Astrocyte (in vitro differentiated cells and primary cell): ENCODE measurements around the gene SLC12A4.

Source experiments
- EZH2 ChIP-seq: IDR thresholded peaks from 2 replicates; pipeline ENCODE4 v1.6.1; 2012; ENCODE audit warnings: mild to moderate bottlenecking, low read length, inconsistent platforms; ENCODE audit not compliant: insufficient read depth
- TF ChIP-seq, protein P1 (sequence below): IDR thresholded peaks from 2 replicates; pipeline ENCODE4 v1.5.1; 2011; ENCODE audit warnings: low read depth, mild to moderate bottlenecking, inconsistent platforms, low read length, moderate library complexity; ENCODE audit not compliant: insufficient read depth

DNA sequence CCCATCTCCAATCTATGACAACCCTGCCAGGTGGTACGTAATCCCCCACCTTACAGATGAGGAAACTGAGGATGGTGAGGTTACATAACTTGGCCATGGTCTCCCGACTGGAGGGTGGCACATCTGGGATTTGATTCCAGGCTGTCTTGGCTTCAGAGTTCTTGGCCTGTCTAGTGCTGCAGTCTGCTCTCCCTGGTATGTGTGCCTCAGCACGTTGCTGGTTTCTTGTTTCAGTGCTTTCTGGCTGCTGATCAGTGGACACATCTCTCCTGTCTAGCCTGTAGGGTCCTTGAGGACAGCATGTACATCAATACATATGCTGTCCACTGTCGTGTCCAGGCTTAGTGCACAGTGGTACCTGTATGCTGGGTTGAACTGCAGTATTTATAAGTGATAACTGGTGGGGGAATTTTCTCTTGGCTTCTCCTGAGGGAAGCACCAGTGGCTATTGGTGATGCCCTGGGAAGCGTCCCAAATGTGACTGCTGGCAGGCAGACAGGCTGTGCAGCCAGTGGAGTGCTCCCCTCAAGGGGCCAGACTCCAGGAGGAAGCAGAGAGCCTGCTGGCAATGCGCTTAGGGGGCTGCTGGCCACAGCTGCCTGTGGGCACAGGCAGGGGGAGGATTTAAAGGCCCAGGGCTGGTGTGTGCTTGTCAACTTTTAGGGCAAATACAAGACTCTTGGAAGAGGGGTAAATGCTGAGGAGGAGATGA is 51.1 kb downstream of the SLC12A4 start:
- TF ChIP-seq, protein P1, sequence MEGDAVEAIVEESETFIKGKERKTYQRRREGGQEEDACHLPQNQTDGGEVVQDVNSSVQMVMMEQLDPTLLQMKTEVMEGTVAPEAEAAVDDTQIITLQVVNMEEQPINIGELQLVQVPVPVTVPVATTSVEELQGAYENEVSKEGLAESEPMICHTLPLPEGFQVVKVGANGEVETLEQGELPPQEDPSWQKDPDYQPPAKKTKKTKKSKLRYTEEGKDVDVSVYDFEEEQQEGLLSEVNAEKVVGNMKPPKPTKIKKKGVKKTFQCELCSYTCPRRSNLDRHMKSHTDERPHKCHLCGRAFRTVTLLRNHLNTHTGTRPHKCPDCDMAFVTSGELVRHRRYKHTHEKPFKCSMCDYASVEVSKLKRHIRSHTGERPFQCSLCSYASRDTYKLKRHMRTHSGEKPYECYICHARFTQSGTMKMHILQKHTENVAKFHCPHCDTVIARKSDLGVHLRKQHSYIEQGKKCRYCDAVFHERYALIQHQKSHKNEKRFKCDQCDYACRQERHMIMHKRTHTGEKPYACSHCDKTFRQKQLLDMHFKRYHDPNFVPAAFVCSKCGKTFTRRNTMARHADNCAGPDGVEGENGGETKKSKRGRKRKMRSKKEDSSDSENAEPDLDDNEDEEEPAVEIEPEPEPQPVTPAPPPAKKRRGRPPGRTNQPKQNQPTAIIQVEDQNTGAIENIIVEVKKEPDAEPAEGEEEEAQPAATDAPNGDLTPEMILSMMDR, result no peak
- TF ChIP-seq EZH2, result no peak
